GDM1 (cell line): Measurements from ENCODE around the gene PDF.

Experiments
- DNase-seq: peaks from one replicate; lab custom pipeline; 2025; lab: John Stamatoyannopoulos, UW

PDF gene

DNA sequence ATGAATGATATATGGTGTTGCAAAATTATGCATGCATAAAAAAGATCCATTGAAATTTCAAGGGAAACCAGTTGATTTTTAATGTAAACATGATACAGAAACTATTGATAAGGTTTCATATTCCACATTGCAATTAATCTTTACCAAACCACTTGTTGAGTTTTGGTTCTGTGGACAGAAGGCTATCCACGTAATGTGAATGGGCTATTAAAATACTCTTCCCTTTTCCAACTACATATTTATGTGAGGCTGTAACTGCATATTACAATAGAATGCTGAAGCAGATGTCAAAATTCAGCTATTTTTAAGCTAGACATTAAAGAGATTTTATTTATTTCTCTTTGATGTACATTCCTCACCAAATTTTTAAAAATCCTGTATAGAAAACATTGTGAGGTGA lies 53.0 kb downstream of the PDF start:
- DNase-seq = no peak
